Measurements from ENCODE around the gene SMG6. TPM values are rescaled to one million over a fixed set of nuclear protein-coding genes. Genes with fewer than 3 reads are reported as not detected.

SMG6 gene
- total RNA-seq, 1 experiment from 2014 or later = 25.6 TPM

GRCh38 chr17:2071024-2071385, 232.6 kb downstream of the SMG6 start (continued):
- TF ChIP-seq, protein P1, sequence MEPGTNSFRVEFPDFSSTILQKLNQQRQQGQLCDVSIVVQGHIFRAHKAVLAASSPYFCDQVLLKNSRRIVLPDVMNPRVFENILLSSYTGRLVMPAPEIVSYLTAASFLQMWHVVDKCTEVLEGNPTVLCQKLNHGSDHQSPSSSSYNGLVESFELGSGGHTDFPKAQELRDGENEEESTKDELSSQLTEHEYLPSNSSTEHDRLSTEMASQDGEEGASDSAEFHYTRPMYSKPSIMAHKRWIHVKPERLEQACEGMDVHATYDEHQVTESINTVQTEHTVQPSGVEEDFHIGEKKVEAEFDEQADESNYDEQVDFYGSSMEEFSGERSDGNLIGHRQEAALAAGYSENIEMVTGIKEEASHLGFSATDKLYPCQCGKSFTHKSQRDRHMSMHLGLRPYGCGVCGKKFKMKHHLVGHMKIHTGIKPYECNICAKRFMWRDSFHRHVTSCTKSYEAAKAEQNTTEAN (CRISPR knock-in tag; IDR thresholded peaks at IDR 0.05) = no peak
- TF ChIP-seq, protein P2, sequence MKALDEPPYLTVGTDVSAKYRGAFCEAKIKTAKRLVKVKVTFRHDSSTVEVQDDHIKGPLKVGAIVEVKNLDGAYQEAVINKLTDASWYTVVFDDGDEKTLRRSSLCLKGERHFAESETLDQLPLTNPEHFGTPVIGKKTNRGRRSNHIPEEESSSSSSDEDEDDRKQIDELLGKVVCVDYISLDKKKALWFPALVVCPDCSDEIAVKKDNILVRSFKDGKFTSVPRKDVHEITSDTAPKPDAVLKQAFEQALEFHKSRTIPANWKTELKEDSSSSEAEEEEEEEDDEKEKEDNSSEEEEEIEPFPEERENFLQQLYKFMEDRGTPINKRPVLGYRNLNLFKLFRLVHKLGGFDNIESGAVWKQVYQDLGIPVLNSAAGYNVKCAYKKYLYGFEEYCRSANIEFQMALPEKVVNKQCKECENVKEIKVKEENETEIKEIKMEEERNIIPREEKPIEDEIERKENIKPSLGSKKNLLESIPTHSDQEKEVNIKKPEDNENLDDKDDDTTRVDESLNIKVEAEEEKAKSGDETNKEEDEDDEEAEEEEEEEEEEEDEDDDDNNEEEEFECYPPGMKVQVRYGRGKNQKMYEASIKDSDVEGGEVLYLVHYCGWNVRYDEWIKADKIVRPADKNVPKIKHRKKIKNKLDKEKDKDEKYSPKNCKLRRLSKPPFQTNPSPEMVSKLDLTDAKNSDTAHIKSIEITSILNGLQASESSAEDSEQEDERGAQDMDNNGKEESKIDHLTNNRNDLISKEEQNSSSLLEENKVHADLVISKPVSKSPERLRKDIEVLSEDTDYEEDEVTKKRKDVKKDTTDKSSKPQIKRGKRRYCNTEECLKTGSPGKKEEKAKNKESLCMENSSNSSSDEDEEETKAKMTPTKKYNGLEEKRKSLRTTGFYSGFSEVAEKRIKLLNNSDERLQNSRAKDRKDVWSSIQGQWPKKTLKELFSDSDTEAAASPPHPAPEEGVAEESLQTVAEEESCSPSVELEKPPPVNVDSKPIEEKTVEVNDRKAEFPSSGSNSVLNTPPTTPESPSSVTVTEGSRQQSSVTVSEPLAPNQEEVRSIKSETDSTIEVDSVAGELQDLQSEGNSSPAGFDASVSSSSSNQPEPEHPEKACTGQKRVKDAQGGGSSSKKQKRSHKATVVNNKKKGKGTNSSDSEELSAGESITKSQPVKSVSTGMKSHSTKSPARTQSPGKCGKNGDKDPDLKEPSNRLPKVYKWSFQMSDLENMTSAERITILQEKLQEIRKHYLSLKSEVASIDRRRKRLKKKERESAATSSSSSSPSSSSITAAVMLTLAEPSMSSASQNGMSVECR (CRISPR knock-in tag; IDR thresholded peaks at IDR 0.05; ENCODE audit: borderline replicate concordance) = no peak

GRCh38 chr17:2070241-2071023, 233.2 kb downstream of the SMG6 start:
- ChIA-PET CTCF (interaction anchor here (0.6 to 11.0 kb wide), 7 partner anchors 10 to 174 kb away, joined by 3 to 96 read pairs (median 4); partner anchors contain the start of gene HIC1), POLR2A (interaction anchor here (0.6 kb wide), 1 partner anchor 140 kb away, joined by 5 read pairs; no protein-coding TSS in a partner anchor)
- Mint-ChIP-seq H3K4me3 (no peak overlapping the region), H3K27ac (peak overlapping the region; percentile 75), H3K27me3 (ENCODE audit: low read depth) (no peaks in the 10 kb centered on the region), H3K9me3 (no peaks in the 10 kb centered on the region), H3K36me3 (no peaks in the 10 kb centered on the region; the same call in 1 of the 2 replicates), H3K4me1 (peaks cover 12% of the 10 kb centered on the region)
- no peak for TF ChIP-seq MXD4 (CRISPR knock-in tag; IDR thresholded peaks at IDR 0.05; ENCODE audit: borderline replicate concordance)
- TF ChIP-seq PRDM15 (CRISPR knock-in tag; IDR thresholded peaks at IDR 0.05) = peak; percentile 44
- no peak for TF ChIP-seq ZNF138 (CRISPR knock-in tag; conservative IDR thresholded peaks at IDR 0.05)
- no peak for TF ChIP-seq JUN (CRISPR knock-in tag; IDR thresholded peaks at IDR 0.05)
- no peak for TF ChIP-seq TP53 (CRISPR knock-in tag; IDR thresholded peaks at IDR 0.05)
- no peak for TF ChIP-seq EMX1 (CRISPR knock-in tag; IDR thresholded peaks at IDR 0.05)
- TF ChIP-seq E2F5 (CRISPR knock-in tag; IDR thresholded peaks at IDR 0.05) = no peak
- TF ChIP-seq, protein P3, sequence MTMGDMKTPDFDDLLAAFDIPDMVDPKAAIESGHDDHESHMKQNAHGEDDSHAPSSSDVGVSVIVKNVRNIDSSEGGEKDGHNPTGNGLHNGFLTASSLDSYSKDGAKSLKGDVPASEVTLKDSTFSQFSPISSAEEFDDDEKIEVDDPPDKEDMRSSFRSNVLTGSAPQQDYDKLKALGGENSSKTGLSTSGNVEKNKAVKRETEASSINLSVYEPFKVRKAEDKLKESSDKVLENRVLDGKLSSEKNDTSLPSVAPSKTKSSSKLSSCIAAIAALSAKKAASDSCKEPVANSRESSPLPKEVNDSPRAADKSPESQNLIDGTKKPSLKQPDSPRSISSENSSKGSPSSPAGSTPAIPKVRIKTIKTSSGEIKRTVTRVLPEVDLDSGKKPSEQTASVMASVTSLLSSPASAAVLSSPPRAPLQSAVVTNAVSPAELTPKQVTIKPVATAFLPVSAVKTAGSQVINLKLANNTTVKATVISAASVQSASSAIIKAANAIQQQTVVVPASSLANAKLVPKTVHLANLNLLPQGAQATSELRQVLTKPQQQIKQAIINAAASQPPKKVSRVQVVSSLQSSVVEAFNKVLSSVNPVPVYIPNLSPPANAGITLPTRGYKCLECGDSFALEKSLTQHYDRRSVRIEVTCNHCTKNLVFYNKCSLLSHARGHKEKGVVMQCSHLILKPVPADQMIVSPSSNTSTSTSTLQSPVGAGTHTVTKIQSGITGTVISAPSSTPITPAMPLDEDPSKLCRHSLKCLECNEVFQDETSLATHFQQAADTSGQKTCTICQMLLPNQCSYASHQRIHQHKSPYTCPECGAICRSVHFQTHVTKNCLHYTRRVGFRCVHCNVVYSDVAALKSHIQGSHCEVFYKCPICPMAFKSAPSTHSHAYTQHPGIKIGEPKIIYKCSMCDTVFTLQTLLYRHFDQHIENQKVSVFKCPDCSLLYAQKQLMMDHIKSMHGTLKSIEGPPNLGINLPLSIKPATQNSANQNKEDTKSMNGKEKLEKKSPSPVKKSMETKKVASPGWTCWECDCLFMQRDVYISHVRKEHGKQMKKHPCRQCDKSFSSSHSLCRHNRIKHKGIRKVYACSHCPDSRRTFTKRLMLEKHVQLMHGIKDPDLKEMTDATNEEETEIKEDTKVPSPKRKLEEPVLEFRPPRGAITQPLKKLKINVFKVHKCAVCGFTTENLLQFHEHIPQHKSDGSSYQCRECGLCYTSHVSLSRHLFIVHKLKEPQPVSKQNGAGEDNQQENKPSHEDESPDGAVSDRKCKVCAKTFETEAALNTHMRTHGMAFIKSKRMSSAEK (CRISPR knock-in tag; IDR thresholded peaks at IDR 0.05; ENCODE audit: borderline replicate concordance) = no peak
- ATAC-seq (peak; percentile 84), DNase-seq (ENCODE audit: low spot score) (peak; percentile 58)

Measured in WTC11 (cell line).